H4 (cell line): Measurements from ENCODE around the gene WDR5. TPM values are rescaled to one million over a fixed set of nuclear protein-coding genes. Genes with fewer than 3 reads are reported as not detected.

ENCODE experiments used
- DNase-seq: peaks from one replicate; pipeline ENCODE4 v3.0.0-alpha.2; 2015; ENCODE audit warnings: low spot score
- total RNA-seq: library from RNA; depleted of rRNA; stranded (reverse); fragments of >200 nt; shearing (Covaris generic); gene quantifications from 2 replicates; pipeline ENCODE4 v1.2.3, GENCODE V29; 2014

Gene WDR5
- total RNA-seq, 1 experiment from 2014 or later: 30.7 TPM

DNA sequence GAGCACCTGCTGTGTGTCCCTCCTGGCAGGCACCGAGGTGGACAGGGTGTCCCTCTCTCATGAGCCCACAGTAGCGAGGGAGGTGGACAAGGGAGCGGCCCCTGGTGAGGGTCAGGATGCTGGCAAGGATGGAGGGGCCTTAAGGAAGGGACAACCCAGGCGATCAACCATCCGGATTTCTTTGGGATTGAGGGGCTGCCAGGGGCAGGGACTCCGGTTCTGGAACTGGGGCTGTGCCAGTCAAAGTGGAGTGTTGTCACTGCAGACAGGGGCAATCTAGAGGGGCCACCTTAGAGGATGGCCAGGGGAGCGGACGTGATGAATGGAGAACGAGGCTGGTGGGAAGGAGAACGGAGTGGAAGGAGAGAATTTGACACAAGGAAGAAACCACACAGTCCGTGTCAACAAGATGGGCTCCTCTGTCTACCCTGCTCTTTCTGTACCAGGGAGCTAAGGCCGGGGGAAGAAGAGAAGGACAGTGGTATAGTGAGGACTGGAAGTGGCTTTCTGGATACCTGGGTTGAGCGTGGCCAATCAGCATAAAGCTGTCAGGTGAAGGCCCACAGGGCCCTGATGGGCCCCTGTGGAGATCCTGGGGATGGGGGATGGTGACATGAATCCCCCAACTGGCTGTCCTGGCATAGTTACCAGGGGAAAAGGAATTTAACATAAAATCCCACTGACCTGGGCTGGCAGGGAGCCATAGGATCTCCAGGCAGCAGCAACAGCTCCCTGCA lies 4.2 kb upstream of the WDR5 start:
- DNase-seq: no peak

- DNase-seq: no peak
Measured at GRCh38 chr9:134132208-134132870, 3.5 kb upstream of the WDR5 start.

DNA sequence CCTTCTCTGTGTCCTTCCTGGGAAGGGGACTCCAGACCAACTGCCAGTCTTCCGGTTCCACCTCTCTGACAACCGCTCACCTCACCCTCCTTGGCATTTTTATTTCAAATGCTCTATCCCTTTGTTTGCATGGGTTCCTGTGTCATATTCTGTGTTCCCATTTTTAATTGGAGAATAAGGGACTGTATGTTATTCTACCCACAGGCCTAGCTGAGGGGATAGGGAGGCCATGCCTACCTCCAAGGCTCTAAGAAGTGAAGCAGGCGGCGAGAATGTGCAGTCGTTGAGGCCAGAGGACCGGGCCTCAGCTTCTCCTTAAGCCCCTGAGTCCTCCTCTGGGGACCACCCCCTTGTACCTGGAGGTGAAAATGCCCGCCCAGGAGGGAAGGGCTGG lies 936 bp upstream of the WDR5 start:
- DNase-seq: no peak

- DNase-seq: no peak
Measured at GRCh38 chr9:134136118-134136995, 475 bp downstream of the WDR5 start.

DNA sequence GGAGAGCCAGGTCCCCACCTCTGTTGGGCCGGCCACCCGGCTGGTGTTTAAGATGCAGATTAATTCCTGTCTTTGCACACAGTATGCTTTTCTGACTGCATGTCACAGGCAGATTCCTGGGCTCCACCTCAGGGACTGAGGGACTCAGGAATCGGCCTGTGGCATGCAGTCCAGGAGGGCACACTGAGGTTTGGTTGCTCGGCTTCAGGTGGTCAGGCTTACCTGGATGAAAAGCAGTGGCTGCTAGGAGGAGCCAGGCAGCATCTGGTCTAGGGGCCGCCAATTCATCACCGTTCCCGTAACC lies 1.1 kb downstream of the WDR5 start:
- no peak for DNase-seq

- no peak for DNase-seq
Measured at GRCh38 chr9:134138292-134138691, 2.4 kb downstream of the WDR5 start.

GRCh38 chr9:134139081-134139480 lies 3.2 kb downstream of the WDR5 start:
- DNase-seq: no peak

DNA sequence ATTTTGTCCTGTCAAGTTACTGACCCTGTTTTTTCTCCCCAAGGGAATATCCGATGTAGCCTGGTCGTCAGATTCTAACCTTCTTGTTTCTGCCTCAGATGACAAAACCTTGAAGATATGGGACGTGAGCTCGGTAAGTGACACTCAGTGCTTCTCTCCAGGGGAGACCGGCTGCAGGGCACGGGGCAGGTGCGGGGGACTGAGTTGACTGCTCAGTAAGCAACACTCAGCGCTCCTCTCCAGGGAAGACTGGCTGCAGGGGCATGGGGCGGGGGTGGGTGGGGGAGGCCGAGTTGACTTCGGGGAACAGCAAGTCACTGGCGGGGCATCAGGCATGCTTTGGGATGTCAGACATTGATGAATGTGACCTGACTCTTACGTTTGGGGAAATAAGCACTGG lies 6.0 kb downstream of the WDR5 start:
- no peak for DNase-seq

DNA sequence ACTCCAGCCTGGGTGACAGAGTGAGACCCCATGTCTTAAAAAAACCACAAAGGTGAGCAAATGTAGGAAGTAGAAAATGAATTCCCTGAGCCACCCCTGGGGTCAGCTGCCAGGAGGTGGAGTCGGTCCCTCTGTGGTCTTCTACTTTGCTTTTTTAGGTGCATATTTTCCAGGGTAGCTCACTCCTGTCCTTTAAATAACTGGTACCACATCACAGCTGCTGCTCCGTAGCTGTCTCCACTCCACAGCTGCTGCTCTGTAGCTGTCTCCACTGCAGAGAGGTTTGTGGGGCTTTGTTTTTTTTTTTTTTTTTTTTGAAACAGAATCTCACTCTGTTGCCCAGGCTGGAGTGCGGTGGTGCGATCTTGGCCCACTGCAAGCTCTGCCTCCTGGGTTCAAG lies 8.9 kb downstream of the WDR5 start:
- DNase-seq: no peak

DNA sequence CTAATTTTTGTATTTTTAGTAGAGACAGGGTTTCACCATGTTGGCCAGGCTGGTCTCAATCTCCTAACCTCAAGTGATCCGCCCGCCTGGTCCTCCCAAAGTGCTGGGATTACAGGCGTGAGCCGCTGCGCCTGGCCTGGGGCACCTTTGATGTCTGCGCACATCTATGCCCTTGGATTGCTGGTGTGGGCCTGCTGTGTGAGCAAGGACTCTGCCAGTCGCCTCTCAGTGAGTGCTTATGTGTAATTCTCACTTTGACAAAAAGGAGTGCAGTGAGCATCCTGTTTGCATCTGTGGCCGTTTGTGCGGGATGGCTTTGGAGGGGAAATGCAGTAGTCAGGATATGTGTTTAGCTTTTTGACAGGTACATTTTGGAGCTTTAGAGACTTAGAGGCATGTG lies 9.4 kb downstream of the WDR5 start:
- DNase-seq: no peak

GRCh38 chr9:134146774-134147493 lies 11.1 kb downstream of the WDR5 start:
- no peak for DNase-seq

DNA sequence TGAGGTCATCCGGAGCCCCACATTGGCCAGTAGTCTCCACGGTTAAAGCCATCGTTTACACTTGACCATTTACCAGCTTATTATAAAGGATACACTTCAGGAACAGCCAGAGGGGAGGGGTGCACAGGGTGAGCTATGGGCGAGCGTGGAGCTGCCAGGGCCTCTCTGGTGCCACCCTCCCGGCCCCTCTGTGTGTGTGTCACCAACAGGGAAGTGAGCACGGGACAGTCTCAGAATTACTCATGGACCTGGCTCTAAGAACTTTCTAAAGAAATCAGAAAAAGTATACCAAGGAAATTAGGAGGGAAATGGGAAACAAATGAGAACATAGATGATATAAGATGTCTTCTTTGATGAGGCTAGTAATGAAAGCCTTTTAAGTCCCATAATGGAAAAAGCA lies 13.5 kb downstream of the WDR5 start:
- DNase-seq: no peak

- no peak for DNase-seq
Measured at GRCh38 chr9:134150557-134151214, 14.8 kb downstream of the WDR5 start.

DNA sequence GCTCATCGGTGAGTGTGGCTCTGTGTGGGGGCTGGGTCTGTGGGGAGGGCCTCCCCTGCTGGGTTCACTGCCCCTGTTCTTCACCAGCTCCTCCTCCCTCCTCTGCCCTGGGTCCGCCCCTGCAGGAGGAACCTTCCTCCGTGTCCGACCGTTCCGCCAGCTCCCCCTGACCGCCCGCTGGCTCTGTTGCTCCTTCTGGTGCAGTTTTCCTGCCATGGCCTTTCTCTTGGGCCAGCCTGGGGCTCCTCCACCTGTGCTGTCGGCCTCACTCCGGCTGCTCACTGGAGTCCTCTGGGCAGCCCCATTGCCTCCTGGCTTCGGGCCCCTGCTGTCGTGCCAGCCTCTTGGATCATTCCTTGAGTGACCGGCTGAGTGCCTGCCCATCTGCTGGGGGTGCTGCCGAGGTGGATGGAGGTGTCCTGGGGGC lies 16.2 kb downstream of the WDR5 start:
- no peak for DNase-seq

DNA sequence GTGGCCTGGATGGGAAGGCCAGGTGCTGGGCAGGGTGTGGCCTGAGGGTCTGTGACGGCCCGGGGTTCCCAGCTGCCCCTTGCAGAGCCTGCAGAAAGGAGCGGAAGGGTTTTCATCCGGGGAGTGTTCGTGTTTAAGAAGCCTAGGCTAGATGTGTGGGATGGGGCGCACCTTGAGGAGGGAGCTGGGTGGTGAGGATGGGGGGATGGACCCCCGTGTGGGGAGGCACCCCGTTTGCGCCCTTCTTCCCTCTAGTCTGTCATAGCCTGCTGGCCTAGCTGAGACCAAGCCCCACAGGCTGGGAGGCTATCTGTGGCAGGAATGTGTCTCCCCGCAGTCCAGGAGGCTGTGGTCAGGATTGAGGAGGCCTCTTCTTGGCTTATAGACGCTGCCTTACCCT lies 16.6 kb downstream of the WDR5 start:
- DNase-seq: no peak

- DNase-seq: no peak
Measured at GRCh38 chr9:134153450-134153849, 17.6 kb downstream of the WDR5 start.

GRCh38 chr9:134154262-134154701 lies 18.4 kb downstream of the WDR5 start:
- no peak for DNase-seq

- no peak for DNase-seq
Measured at GRCh38 chr9:134155812-134156377, 20.0 kb downstream of the WDR5 start.

DNA sequence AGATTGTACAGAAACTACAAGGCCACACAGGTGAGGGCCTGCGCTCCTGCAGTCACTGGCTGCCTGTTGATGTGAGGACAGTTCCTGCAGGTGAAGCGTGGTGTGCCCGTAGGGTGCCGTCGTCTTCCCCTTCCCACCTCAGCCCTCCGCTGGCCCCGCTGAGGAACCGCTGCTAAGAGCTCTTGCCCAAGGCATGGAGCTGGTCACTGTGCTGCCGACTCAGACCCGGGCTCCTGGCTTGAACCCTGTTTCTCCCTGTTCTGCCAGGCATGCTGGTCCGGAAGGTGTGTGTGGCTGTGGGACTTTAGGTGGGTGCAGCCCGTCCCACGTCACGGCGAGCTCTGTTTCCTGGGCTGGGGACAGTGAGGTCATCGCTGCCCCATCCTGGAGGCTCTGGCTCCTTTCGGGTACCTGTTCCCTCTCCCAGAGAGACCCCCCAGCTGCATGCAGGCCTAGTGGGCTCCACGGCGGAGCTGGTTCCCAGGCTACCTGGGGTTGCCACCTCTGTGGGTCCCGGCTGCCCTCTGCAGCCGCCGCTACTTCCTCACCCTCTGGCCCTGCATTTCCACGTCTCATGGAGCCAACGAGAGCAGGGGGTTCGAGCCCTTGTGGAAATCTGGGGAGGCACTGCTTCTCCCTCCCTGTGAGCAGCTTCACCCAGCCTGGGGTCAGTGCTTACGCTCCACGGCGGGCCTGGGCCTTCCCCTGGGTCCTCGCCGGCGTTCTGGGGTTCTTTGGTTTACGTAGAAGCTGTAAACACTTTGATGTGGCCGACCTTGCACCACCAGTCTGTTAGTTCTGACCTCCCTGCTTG lies 20.9 kb downstream of the WDR5 start:
- no peak for DNase-seq

DNA sequence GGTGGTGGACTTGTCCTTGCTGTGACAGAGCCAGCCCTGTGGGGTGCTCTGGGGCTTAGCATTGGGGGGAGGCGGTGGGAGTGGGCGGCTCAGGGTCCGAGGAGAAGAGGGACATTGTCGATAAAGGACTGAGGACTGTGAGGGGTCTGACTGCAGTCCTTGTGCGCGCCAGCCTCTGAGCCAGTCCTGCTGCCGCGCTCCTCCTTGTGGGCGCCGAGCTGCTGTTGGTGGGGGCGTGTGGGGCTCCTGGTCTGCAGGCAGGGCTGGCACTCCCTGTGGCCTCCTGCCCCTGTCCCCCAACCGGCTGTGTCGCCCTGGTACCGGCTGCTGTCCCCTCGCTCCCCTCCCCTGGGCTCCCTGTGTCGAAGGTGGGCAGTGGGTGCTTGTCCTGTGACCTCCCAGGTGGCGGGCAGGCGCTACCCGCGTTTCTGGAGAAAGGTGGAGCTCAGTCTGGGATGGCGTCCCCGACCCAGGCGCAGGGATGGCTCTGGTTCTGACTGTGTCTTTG lies 21.6 kb downstream of the WDR5 start:
- DNase-seq: no peak
